Measurements from ENCODE around the gene P2RX7. TPM values are rescaled to one million over a fixed set of nuclear protein-coding genes. Genes with fewer than 3 reads are reported as not detected.

Gene P2RX7
- polyA plus RNA-seq, 3 donors: 12.3 to 66.3 (median 20.5) TPM

- H3K9ac ChIP-seq (ENCODE audit: insufficient read depth, low read length, poor library complexity, severe bottlenecking): no peak overlapping the region
- Mint-ChIP-seq H3K27me3 (ENCODE audit: low read depth in 3 of 3) (peaks cover 0 to 4% (median 1%) of the 10 kb centered on the region in 3 donors), H3K36me3 (peaks cover 2 to 10% of the 10 kb centered on the region in 2 donors), H3K4me1 (peaks cover 79% of the 10 kb centered on the region), H3K27ac (peak overlapping the region; percentile 93 to 98 (median 96)), H3K4me3 (peak overlapping the region in 1 of 2 donors; percentile 30), H3K9me3 (peaks cover 0 to 2% (median 0%) of the 10 kb centered on the region in 7 donors)
- intact Hi-C loops (cut with micrococcal nuclease): loop anchor here (2.0 to 5.0 kb wide), 2 partner anchors 43 to 45 kb away; no protein-coding TSS in a partner anchor
- no peak for TF ChIP-seq CTCF (IDR thresholded peaks at IDR 0.05)
- H3K4me1 ChIP-seq (ENCODE audit: control insufficient read depth in 1 of 2, insufficient read depth in 2 of 2, low read length in 2 of 2): peaks cover 72 to 80% of the 10 kb centered on the region in 2 donors
- no CpG with 5 or more reads among the region's 4 CpGs for WGBS (ENCODE audit: insufficient coverage)
- no peak for DNase-seq
- H3K27me3 ChIP-seq (ENCODE audit: control insufficient read depth in 2 of 2, insufficient read depth in 2 of 2, low read length in 2 of 2): no peaks in the 10 kb centered on the region
- H3K36me3 ChIP-seq (replicated peaks in 1 of 2; ENCODE audit: control insufficient read depth in 1 of 2, insufficient read depth in 2 of 2, low read length in 2 of 2): no peaks in the 10 kb centered on the region
- H4K20me1 ChIP-seq (ENCODE audit: insufficient read depth, low read length): no peaks in the 10 kb centered on the region
- H3K9me3 ChIP-seq (replicated peaks in 1 of 2; ENCODE audit: control insufficient read depth in 1 of 2, insufficient read depth in 1 of 2, low read length in 2 of 2): no peaks in the 10 kb centered on the region
- H3K27ac ChIP-seq (ENCODE audit: low read depth in 1 of 2, low read length in 2 of 2): peak overlapping the region; percentile 80 to 89
- no peak overlapping the region for H3K4me2 ChIP-seq (replicated peaks; ENCODE audit: extremely low read depth, low read length, poor library complexity, severe bottlenecking)
- H2AFZ ChIP-seq (ENCODE audit: insufficient read depth, low read depth, low read length, poor library complexity, severe bottlenecking): no peak overlapping the region
- H3K4me3 ChIP-seq (replicated peaks in 1 of 3; ENCODE audit: low read depth in 2 of 3, low read length in 3 of 3): no peak overlapping the region
- peaks cover 39% of the 10 kb centered on the region for H3K79me2 ChIP-seq (ENCODE audit: insufficient read depth, low read length)
Measured at GRCh38 chr12:121131941-121132341, 735 bp upstream of the P2RX7 start.

GRCh38 chr12:121133838-121134237 is 1.2 kb downstream of the P2RX7 start:
- Histone ChIP-seq H2AFZ (ENCODE audit: insufficient read depth, low read depth, low read length, poor library complexity, severe bottlenecking) (peak overlapping the region; percentile 73), H4K20me1 (ENCODE audit: insufficient read depth, low read length) (no peaks in the 10 kb centered on the region), H3K27me3 (ENCODE audit: control insufficient read depth in 2 of 2, insufficient read depth in 2 of 2, low read length in 2 of 2) (no peaks in the 10 kb centered on the region), H3K4me2 (replicated peaks; ENCODE audit: extremely low read depth, low read length, poor library complexity, severe bottlenecking) (peak overlapping the region; percentile 80), H3K79me2 (ENCODE audit: insufficient read depth, low read length) (peaks cover 58% of the 10 kb centered on the region), H3K9me3 (replicated peaks in 1 of 2; ENCODE audit: control insufficient read depth in 1 of 2, insufficient read depth in 1 of 2, low read length in 2 of 2) (no peaks in the 10 kb centered on the region), H3K4me3 (replicated peaks in 1 of 3; ENCODE audit: low read depth in 2 of 3, low read length in 3 of 3) (peak overlapping the region; percentile 56 to 83 (median 73)), H3K9ac (ENCODE audit: insufficient read depth, low read length, poor library complexity, severe bottlenecking) (peak overlapping the region; percentile 63), H3K4me1 (ENCODE audit: control insufficient read depth in 1 of 2, insufficient read depth in 2 of 2, low read length in 2 of 2) (peaks cover 54 to 69% of the 10 kb centered on the region in 2 donors), H3K36me3 (replicated peaks in 1 of 2; ENCODE audit: control insufficient read depth in 1 of 2, insufficient read depth in 2 of 2, low read length in 2 of 2) (peaks cover 11 to 18% of the 10 kb centered on the region in 2 donors), H3K27ac (ENCODE audit: low read depth in 1 of 2, low read length in 2 of 2) (peak overlapping the region; percentile 80 to 89)
- intact Hi-C loops (cut with micrococcal nuclease): loop anchor here (1.0 to 5.0 kb wide), 3 partner anchors 8 to 43 kb away; no protein-coding TSS in a partner anchor
- Mint-ChIP-seq H3K36me3 (peaks cover 16 to 24% of the 10 kb centered on the region in 2 donors), H3K27ac (peak overlapping the region; percentile 93 to 98 (median 96)), H3K27me3 (ENCODE audit: low read depth in 3 of 3) (peaks cover 0 to 4% (median 1%) of the 10 kb centered on the region in 3 donors), H3K9me3 (peaks cover 0 to 7% (median 0%) of the 10 kb centered on the region in 7 donors), H3K4me1 (peaks cover 76% of the 10 kb centered on the region), H3K4me3 (peak overlapping the region; percentile 96 to 98)
- no peak for TF ChIP-seq CTCF (IDR thresholded peaks at IDR 0.05)
- 93% methylated on average over 3 of the region's 7 CpGs for WGBS (ENCODE audit: insufficient coverage)
- no peak for DNase-seq
